DND-41 (cell line): ENCODE data around the gene PDE6A.

ENCODE experiments used
- ATAC-seq: fragments of 200-7000 bp; cut with Tn5 transposase; 3 replicates; pipeline ENCODE4 v1.9.1; 2021; ENCODE audit warnings: low read depth; ENCODE audit not compliant: insufficient read depth
- DNase-seq: peaks from one replicate; pipeline ENCODE4 v3.0.0-alpha.2; 2020
- H2AFZ ChIP-seq: 2 replicates; pipeline ENCODE4 v1.6.0; 2012; ENCODE audit warnings: low read depth, low read length
- H3K27ac ChIP-seq: 2 replicates; pipeline ENCODE4 v1.5.1; 2012; ENCODE audit warnings: low read length, inconsistent platforms
- H3K27me3 ChIP-seq: fragments of 200-600 bp; sonication (generic); 2 replicates; pipeline ENCODE4 v1.6.0; 2012; ENCODE audit warnings: low read length, mild to moderate bottlenecking, inconsistent platforms; ENCODE audit not compliant: insufficient read depth, poor library complexity
- H3K36me3 ChIP-seq: 2 replicates; pipeline ENCODE4 v1.5.1; 2012; ENCODE audit warnings: low read length, inconsistent platforms; ENCODE audit not compliant: insufficient read depth
- H3K4me1 ChIP-seq: 2 replicates; pipeline ENCODE4 v1.5.1; 2012; ENCODE audit warnings: mild to moderate bottlenecking, low read length; ENCODE audit not compliant: insufficient read depth
- H3K4me2 ChIP-seq: 2 replicates; pipeline ENCODE4 v1.6.0; 2012; ENCODE audit warnings: mild to moderate bottlenecking, moderate library complexity, low read length, inconsistent platforms; ENCODE audit not compliant: insufficient read depth
- H3K4me3 ChIP-seq, 2 experiments: fragments of 200-600 bp in 1 of 2; shearing (Covaris generic) in 1 of 2; 2 replicates each; pipeline ENCODE4 v1.5.1; 2012 to 2016; ENCODE audit warnings: inconsistent platforms in 2 of 2, low read length in 2 of 2, mild to moderate bottlenecking in 2 of 2, low read depth in 1 of 2, moderate library complexity in 1 of 2
- H3K79me2 ChIP-seq: 2 replicates; pipeline ENCODE4 v1.6.0; 2012; ENCODE audit warnings: low read length, inconsistent platforms; ENCODE audit not compliant: insufficient read depth
- H3K9ac ChIP-seq: 2 replicates; pipeline ENCODE4 v1.6.0; 2012; ENCODE audit warnings: low read depth, mild to moderate bottlenecking, inconsistent platforms, low read length, moderate library complexity
- H3K9me3 ChIP-seq: 2 replicates; pipeline ENCODE4 v1.5.1; 2012; ENCODE audit warnings: low read length, moderate library complexity, mild to moderate bottlenecking, inconsistent platforms; ENCODE audit not compliant: insufficient read depth, severe bottlenecking
- H4K20me1 ChIP-seq: 2 replicates; pipeline ENCODE4 v1.6.0; 2012; ENCODE audit warnings: low read length; ENCODE audit not compliant: insufficient read depth
- EZH2 ChIP-seq: IDR thresholded peaks from 3 replicates; pipeline ENCODE4 v1.6.1; 2012; ENCODE audit warnings: borderline replicate concordance, low read depth, mild to moderate bottlenecking, moderate library complexity, low read length, inconsistent platforms; ENCODE audit not compliant: severe bottlenecking
- TF ChIP-seq, protein P1 (sequence below): IDR thresholded peaks from 2 replicates; pipeline ENCODE4 v1.5.1; 2012; ENCODE audit warnings: borderline replicate concordance, low read length, moderate library complexity, mild to moderate bottlenecking; ENCODE audit not compliant: poor library complexity, severe bottlenecking; ENCODE audit errors: extremely low read depth

PDE6A gene

DNA sequence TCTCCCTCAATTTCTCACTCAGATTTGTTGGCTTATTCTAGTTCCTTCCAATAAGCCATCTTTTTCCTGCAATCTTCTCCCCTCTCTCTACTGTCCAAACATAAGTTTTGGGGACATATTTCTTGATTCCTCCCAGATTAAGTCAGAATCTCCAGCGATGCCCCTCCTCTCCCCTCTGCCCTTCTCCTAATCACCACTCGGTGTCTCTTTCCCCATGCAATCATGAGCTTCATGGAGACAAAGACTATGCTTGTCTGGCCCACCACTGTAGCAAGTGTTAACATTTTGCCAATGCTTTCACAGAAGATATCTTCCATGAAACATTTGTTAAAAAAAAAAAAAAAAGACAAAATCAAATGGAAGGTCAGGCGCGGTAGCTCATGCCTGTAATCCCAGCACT lies 42.4 kb downstream of the PDE6A start:
- no peak for ATAC-seq
- no peak for DNase-seq
- H3K36me3 ChIP-seq = no peaks in the 10 kb centered on the region
- H3K4me2 ChIP-seq = no peak overlapping the region
- TF ChIP-seq, protein P1, sequence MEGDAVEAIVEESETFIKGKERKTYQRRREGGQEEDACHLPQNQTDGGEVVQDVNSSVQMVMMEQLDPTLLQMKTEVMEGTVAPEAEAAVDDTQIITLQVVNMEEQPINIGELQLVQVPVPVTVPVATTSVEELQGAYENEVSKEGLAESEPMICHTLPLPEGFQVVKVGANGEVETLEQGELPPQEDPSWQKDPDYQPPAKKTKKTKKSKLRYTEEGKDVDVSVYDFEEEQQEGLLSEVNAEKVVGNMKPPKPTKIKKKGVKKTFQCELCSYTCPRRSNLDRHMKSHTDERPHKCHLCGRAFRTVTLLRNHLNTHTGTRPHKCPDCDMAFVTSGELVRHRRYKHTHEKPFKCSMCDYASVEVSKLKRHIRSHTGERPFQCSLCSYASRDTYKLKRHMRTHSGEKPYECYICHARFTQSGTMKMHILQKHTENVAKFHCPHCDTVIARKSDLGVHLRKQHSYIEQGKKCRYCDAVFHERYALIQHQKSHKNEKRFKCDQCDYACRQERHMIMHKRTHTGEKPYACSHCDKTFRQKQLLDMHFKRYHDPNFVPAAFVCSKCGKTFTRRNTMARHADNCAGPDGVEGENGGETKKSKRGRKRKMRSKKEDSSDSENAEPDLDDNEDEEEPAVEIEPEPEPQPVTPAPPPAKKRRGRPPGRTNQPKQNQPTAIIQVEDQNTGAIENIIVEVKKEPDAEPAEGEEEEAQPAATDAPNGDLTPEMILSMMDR = peak; percentile 14
- TF ChIP-seq EZH2 = no peak
- H3K4me3 ChIP-seq = no peak overlapping the region
- peaks cover 14% of the 10 kb centered on the region for H3K27me3 ChIP-seq
- H3K4me1 ChIP-seq = no peaks in the 10 kb centered on the region
- no peaks in the 10 kb centered on the region for H4K20me1 ChIP-seq
- H3K9me3 ChIP-seq = no peaks in the 10 kb centered on the region
- no peak overlapping the region for H3K9ac ChIP-seq
- no peak overlapping the region for H2AFZ ChIP-seq
- H3K27ac ChIP-seq = no peak overlapping the region
- H3K79me2 ChIP-seq = no peaks in the 10 kb centered on the region

DNA sequence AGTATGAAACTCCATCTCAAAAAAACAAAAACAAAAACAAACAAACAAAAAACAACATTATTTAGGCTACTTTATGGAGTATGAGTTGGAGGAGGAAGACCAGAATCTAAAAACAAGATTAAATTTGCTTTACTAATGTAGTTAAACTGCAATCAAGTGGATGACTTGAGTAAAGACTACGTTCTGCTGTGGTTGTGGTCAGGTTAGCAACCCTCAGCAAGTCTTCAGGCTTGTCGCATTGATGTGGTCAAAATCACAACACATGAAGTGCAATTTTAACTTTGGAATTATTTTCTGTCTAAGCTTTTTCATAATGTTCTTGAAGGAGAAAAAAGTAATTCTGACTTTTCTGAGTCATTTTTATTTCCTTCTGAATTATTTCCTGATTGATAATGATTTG lies 43.1 kb downstream of the PDE6A start:
- no peak overlapping the region for H3K4me2 ChIP-seq
- H2AFZ ChIP-seq = no peak overlapping the region
- no peak overlapping the region for H3K4me3 ChIP-seq
- no peak for DNase-seq
- TF ChIP-seq, protein P1 = no peak
- TF ChIP-seq EZH2 = no peak
- H3K27me3 ChIP-seq = peaks cover 21% of the 10 kb centered on the region
- H3K79me2 ChIP-seq = no peaks in the 10 kb centered on the region
- no peaks in the 10 kb centered on the region for H3K36me3 ChIP-seq
- H3K9ac ChIP-seq = no peak overlapping the region
- peak; percentile 64; the same call in 1 of the 3 replicates for ATAC-seq
- no peaks in the 10 kb centered on the region for H4K20me1 ChIP-seq
- no peaks in the 10 kb centered on the region for H3K9me3 ChIP-seq
- H3K27ac ChIP-seq = no peak overlapping the region
- H3K4me1 ChIP-seq = no peaks in the 10 kb centered on the region

DNA sequence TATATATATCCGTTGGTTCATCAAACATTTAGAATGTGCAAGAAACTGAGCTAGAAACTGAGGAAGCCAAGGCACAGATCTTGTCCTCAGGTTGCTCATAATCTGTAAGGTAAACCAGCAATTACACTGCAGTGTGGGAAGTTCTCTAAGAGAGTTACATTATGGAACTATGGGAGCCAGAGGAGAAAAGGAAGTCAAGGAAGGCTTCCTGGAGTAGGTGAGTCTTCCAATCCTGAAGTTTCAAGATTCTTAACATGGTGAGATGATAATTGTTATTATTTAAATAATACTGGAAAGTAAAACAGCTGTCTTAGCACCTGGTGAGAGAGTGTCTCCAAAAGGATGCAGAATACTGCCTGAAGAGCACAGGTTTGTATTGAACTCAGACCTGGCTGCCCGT lies 44.2 kb downstream of the PDE6A start:
- no peak for TF ChIP-seq EZH2
- TF ChIP-seq, protein P1 = no peak

DNA sequence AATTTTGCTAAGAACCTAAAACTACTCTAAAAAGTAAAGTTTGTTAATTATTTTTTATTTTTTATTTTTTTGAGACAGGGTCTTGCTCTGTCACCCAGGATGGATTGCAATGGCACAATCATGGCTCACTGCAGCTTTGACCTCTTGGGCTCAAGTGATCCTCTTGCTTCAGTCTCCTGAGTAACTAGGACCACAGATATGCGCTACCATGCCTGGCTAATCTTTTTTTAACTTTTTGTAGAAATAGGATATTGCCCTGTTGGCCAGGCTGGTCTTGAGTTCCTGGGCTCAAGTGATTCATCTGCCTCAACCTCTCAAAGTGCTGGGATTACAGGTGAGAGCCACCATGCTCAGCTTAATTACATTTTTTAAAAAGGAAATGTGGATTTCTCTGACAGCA lies 45.8 kb downstream of the PDE6A start:
- Histone ChIP-seq H3K4me2 (no peak overlapping the region), H3K9me3 (no peaks in the 10 kb centered on the region), H3K36me3 (no peaks in the 10 kb centered on the region), H3K27ac (no peak overlapping the region), H3K79me2 (no peaks in the 10 kb centered on the region), H3K27me3 (peaks cover 22% of the 10 kb centered on the region), H3K4me1 (no peaks in the 10 kb centered on the region), H3K9ac (no peak overlapping the region), H2AFZ (no peak overlapping the region), H4K20me1 (no peaks in the 10 kb centered on the region), H3K4me3 (no peak overlapping the region)
- ATAC-seq (no peak), DNase-seq (no peak)
- TF ChIP-seq, protein P1 = no peak
- TF ChIP-seq EZH2 = no peak

More for the DNA sequence above, 44.2 kb downstream of the PDE6A start:
- Histone ChIP-seq H2AFZ (no peak overlapping the region), H3K27me3 (peaks cover 22% of the 10 kb centered on the region), H3K4me1 (no peaks in the 10 kb centered on the region), H3K27ac (no peak overlapping the region), H3K79me2 (no peaks in the 10 kb centered on the region), H3K9me3 (no peaks in the 10 kb centered on the region), H4K20me1 (no peaks in the 10 kb centered on the region), H3K9ac (no peak overlapping the region), H3K4me2 (no peak overlapping the region), H3K36me3 (no peaks in the 10 kb centered on the region), H3K4me3 (no peak overlapping the region)
- ATAC-seq = no peak
- DNase-seq = no peak
